Right kidney (tissue), 9 donors: ENCODE results near the gene QSOX2.

Experiments used
- DNase-seq: peaks from one replicate; pipeline ENCODE4 v3.0.0-alpha.2; 2016
- long read RNA-seq, 8 donors: transcript quantifications; one replicate each; lab custom pipeline, GENCODE V29; 2026

QSOX2 gene, protein sequence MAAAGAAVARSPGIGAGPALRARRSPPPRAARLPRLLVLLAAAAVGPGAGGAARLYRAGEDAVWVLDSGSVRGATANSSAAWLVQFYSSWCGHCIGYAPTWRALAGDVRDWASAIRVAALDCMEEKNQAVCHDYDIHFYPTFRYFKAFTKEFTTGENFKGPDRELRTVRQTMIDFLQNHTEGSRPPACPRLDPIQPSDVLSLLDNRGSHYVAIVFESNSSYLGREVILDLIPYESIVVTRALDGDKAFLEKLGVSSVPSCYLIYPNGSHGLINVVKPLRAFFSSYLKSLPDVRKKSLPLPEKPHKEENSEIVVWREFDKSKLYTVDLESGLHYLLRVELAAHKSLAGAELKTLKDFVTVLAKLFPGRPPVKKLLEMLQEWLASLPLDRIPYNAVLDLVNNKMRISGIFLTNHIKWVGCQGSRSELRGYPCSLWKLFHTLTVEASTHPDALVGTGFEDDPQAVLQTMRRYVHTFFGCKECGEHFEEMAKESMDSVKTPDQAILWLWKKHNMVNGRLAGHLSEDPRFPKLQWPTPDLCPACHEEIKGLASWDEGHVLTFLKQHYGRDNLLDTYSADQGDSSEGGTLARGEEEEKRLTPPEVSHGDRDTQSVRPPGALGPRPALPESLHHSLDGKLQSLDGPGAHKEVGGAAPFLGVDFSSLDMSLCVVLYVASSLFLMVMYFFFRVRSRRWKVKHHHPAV
- long read RNA-seq, donor 1, full-length matches to known transcripts, result 3 of 3 reads
- long read RNA-seq, donor 1, partial matches to known transcripts, result 0 of 3 reads
- long read RNA-seq, donor 1, other reads (novel, unspliced or antisense), result 0 of 3 reads
- long read RNA-seq, donor 2, full-length matches to known transcripts, result 1 of 1 reads
- long read RNA-seq, donor 2, partial matches to known transcripts, result 0 of 1 reads
- long read RNA-seq, donor 2, other reads (novel, unspliced or antisense), result 0 of 1 reads
- long read RNA-seq, donor 3, full-length matches to known transcripts, result 1 of 1 reads
- long read RNA-seq, donor 3, partial matches to known transcripts, result 0 of 1 reads
- long read RNA-seq, donor 3, other reads (novel, unspliced or antisense), result 0 of 1 reads
- long read RNA-seq, donor 4, full-length matches to known transcripts, result 1 of 1 reads
- long read RNA-seq, donor 4, partial matches to known transcripts, result 0 of 1 reads
- long read RNA-seq, donor 4, other reads (novel, unspliced or antisense), result 0 of 1 reads
- long read RNA-seq, donor 5, result 0 reads
- long read RNA-seq, donor 6, full-length matches to known transcripts, result 3 of 3 reads
- long read RNA-seq, donor 6, partial matches to known transcripts, result 0 of 3 reads
- long read RNA-seq, donor 6, other reads (novel, unspliced or antisense), result 0 of 3 reads
- long read RNA-seq, donor 7, result 0 reads
- long read RNA-seq, donor 8, result 0 reads

DNA sequence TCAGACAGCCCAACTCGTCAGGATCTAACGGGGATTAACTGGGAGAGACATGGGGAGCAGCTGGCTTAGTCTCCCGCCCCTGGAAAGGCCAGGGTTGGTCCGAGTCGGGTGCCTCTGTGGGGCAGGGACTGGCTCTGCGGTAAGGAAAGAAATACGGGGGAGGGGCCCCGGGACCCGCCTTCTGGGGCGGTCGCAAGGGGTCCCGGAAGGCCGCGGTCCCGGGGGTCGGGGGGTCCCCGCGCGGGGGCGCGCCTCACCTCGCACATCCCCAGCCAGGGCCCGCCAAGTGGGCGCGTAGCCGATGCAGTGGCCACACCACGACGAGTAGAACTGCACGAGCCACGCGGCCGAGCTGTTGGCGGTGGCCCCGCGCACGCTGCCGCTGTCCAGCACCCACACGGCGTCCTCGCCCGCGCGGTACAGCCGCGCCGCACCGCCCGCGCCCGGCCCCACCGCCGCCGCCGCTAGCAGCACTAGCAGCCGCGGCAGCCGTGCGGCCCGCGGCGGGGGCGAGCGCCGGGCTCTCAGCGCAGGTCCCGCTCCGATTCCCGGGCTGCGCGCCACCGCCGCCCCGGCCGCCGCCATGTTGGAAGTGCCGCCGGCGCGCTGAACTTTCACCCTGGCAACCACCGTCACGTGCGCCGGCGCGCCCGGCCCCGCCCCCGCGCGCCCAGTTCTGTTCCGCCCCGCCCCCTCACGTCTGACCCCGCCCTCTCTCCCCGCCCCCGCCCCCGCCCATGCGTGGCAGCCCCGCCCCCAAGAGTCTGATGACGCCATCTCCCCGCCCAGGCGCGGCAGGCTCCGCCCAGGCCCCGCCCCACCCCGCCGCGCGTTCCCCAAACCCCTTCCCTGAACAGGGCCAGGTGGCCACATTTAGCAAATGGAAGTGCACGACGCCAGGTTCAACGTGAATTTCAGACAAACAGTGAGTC, at the start of gene QSOX2:
TSS of gene QSOX2 (minus strand) at position 594 of the 932 bp plus-strand sequence. CDS start at position 585, 9 bp downstream.
- peak; percentile 58 for DNase-seq

DNA sequence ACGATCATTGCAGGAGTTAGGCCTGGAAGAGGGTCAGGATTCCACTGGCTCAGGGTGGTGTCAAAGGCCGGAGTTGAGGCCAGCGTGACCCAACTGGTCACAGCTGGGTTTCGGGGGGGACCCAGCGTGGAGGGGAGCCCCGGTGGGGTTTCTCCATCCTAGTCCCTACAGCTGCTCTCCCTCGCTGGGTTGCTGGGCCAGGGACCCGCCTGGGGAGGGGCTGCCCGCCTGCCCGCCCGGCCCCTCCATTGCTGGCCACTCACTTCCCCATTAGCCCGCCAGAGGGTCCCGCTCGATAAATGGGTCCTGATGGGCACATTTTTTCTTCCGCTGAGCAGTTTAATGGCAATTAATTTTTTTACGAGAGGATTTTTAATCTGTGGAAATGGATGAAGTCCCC, 49.4 kb upstream of the QSOX2 start:
- DNase-seq, result no peak

DNA sequence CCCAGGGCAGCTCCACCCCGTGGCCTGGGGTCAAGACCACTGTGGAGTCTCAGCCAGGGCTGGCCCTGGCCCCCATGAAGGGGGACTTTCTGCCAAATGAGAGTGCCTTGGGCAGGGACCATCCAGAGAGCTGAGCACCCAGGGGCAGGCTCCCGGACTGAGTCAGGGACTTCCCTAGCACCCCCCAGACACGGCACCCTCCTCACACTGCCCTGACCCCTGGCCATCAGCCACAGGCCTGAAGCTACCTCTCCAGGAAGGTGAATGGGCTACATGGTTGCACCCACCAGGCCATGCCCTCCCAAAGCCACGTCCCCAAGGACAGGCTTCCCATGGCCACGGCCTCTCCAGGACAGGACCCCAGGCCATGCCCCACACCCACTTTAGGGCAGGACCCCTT, 48.8 kb upstream of the QSOX2 start:
- no peak for DNase-seq

DNA sequence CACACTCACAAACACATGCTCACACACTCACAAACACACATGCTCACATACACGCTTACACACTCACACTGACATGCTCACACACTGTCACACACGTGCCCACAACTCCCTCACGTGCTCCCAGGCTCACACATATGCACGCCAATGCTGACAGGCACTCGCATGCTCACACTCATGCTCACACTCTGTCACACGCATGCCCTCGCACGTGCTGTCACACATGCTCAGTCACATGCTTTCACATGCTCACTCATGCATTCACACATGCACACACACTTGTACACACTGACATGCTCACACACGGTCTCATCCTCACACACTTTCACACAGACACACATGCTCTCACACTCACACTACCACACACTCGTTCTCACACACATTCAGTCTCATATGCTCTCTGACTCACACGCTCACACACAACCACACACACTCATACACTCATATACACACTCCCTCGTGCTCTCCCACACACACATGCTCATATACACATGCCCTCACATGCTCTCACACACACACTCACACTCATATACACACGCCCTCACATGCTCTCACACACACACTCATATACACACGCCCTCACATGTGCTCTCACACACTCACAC, 48.0 kb upstream of the QSOX2 start:
- DNase-seq, result no peak

DNA sequence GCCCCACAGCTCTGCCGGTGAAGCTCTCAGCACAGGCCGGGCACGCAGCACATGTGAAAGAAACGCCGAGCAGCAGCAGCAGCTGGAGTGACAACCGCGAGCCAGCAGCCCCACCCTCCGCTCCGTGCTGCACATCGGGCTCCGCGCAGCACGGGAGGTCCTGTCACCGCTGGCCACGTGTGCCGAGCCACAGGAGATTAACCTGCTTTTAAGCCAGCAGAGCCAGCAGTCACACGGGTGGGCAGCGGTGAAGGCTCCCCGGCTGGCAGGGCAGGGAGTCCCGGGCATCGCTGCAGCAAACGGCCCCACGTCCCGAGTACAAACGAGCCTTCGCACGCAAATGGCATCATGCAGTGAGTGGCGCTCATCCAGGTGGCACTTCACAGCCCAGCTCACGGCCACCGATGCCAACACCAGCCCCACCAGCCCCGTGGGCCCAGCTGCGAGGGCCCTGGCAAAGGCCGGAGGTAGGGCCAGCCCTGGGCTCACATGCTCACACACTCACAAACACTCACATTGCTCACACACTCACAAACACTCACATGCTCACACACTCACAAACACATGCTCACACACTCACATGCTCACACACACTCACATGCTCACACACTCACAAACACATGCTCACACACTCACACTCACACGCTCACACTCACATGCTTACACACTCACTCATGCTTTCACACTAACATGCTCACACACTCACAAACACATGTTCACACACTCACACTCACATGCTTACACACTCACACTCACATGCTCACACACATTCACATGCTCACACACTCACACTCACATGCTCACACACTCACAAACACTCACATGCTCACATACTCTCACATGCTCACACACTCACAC, 47.2 kb upstream of the QSOX2 start:
- no peak for DNase-seq

DNA sequence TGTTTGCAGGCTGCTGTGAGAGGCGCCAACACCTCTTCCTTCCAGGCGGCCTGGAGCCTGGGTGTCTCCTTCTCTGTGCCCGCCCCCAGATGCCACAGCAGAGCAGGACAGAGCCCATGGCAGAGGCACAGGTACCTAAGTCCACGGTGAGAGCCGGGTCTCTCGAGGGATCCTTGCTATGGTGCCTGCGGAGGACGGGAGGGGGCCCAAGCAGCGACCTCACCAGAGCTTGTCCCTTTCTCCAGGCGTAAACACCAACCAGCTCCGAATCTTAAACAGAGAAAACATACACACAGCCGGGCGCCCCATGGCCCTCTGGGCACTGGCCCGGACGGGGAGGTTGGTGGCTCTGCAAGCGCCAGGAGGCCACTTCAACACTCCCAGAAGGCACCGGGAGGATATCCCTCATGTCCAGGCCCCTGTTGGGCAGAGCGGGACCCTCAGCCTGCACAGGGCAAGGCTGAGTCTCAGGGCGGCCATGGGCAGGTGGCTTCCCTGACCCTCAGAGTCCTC, 46.5 kb upstream of the QSOX2 start:
- DNase-seq, result no peak

DNA sequence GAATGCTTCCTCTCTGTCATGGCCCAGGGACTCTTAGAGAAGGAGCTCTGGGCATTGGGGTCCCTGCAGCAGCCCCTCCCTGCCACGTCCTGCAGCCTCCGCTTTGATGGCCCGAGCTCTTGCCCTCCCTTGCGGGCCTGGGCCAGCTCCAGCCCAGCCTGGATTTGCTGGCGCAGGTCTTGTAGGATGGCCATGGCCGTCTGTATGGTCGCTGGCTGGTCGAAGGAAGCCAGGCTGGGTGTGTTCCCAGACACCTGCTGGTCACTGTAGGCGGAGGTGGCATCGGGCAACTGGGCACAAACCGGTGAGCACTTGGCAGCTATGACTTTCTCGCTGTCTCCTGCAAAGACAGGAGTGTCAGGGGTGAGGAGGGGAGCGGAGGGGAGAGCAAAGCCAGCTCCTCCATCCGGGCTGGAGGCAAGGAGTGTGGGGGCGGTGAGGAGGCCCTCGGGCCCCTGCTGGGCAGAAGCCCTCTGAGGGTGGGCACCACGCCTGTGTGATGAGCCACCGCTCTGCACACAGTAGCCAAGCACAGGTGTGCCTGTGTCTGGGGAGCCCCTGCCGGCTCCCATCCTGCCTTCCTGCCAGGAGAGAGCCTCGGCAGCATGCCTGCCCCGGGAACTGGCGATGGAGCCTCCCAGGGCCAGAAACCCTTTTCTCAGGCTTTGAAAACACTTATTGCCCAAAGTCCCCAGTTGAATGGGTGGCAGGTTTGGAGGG, 45.9 kb upstream of the QSOX2 start:
- no peak for DNase-seq

DNA sequence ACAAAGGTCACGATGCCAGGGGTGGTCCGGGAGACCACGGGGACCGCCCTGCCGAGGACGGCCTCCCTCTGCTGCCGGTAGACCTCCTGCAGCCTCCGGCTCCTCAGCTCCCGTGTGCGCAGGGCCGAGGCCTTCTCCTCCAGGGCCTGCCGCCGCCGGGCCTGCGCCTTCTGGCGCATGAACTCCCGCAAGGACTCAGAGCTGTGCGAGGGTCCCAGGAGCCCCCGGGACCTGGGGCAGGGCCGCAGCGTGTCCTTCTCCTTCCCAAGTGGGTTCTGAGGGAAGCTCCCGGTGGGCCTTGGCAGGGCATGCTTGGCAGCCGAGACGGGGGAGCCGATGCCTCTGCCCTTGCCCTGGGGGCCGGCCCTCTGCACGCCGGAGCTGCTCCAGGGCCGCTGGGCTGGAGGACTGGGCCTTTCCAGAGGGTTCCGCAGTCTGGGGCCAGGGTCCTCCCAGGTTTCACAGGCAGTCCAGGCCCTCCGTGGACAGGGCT, 44.9 kb upstream of the QSOX2 start:
- DNase-seq, result no peak

DNA sequence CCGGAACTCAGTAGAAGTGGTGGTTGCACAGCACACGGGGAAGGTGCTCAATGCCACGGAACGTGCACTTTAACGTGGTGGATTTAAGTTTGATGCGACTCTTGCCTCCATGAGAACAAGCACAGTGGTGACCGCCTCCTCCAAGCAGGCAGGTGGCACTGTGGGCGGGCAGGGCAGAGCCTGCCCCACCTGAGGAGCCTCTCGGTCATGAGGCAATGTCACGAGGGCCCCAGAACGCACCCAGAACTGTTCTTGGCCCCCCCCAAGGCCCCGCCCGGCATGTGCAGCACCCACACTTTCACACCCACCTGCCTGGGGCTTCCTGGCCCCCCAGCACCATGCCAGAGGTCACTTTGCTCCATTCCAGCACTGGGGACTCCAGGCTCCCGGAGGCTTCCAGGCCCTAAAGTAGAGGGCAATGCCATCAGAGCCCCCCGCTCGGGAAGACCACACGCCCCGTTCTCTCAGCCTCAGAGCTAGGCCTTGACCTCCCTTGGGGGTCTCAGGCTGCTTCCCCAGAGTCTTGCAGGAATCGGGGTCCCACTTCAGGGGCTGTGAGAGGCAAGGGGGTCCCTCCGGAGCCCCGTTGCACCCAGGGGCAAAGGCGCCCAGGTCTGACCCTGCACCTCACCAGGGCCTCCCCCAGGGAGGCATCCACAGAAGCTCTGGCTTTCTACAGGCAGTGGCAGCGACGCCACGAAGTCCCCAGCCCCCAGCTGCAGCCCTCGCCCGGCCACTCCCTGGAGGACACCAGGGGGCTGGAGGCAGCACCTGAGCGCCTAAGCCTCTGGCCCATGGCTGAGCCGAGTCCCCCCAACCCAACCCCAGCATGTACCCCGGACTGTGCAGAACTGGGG, 44.3 kb upstream of the QSOX2 start:
- no peak for DNase-seq

DNA sequence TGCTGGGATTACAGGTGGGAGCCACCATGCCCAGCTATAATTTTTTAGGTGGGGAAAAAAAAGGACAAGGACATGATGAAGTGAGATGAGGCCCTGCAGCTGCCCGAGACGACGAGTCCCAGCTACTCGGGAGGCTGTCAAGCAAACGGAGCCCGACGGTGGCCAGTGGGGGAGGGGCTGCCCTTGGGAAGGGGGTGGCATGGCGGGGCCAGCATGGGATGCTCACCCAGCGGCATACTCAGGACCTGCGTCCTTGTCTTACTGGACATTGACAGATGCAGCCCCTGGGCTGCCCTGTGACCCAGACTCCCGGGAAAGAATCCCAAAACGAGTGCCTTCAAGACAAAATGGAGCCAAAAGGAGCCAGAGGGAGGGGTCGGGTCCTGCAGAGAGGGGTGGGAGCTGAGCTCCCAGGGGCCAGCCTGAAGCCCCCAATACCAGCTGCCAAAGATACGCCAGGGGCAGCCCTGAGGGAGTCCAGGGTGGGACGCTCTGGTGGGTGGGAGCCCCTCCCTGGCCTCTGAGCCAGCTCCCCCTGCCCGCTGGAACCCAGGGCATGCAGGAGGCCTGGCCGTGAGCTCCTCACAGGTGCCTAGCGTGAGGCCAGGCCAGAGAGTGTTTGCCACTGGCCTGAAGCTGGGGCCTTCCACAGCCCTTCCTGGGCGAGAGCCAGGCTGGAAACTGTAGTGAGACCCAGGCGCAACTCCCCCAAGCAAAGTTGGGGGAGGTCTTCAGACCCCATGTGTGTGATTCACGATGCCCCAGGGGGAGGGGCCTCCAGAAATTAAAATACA, 42.5 kb upstream of the QSOX2 start:
- no peak for DNase-seq

DNA sequence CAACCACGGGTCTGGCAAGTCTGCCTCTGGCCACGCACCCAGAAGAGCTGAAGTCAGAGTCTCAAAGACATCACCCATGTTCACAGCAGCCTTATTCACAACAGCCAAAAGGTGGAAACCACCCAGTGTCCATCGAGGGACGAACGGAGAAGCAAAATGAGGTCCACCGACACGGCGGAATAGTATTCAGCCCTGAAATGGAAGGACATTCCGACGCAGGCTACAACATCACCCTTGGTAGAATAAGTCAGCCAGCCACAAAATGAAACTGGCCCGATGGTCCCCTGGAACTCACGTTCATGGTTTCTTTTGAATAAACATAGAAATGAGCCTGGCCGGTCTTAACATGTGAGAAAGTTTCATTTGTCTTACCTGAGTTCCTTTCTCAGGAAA, 41.4 kb upstream of the QSOX2 start:
- DNase-seq, result no peak

DNA sequence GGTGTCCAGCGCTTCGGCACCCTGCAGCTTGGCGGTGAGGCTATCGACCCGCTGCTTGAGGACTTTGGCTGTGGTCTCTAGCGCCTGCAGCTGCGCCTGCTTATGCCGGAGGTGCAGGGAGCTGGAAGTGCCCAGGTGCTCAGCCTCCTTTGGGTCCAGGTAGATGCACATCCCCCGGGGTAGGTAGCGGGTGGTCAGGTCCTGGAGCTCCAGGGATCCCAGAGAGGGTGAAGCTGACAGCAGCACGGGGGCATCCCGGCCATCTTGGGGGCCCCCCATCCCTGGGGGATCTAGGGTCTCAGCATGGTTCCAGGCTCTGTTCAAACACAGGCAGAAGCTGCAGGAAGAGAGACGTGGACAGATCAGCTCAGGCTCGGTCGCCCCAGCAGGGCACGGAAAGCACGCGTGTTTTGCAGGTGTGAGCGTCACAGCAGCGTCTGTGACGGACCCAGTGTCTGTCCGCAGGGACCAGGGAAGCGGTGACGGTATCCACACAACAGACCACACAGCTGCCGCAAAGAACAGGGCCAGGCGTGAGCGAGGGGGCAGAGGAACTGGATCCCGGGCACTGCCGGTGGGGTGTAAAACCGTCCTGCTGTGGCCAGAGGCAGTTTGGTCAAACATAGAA, 40.9 kb upstream of the QSOX2 start:
- no peak for DNase-seq

DNA sequence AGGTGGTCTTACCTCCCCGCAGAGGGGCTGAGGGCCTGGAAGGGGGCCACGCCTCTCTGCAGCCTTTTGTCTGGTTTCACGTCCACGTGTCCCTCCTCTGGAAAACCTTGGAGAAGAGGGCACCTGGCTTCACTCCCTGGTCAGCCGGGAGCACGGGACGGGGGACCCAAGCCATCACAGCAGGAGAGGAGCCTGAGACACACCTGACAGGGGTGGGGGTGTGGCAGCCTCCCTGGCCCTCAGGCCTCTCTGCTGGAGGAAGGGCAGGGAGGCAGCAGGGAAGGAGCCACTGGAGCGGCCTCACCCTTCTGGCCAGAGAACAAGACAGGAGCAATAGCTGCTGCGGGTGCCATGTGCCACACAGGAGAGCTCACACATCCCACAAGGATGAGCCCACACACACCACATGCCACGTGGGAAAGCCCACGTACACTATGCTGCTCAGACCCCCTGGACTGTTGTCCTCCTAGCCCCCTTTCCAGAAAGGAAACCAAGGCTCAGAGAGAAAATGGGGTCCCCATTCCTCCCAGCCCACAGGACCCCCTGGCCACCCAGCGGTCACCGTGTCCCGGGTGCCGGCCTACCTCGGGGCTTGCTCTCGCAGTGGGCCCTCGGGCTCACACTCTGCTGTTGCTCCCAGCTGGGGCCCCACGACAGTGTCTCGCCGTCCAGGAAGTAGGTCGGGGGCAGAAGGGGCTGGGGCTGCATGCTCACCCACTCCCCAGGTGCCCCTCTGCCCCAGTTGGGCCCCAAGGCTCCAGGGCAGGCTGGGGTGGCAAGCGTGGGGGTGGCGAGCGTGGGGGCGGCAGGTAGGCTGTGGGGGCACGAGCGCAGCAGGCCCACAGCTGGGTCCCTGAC, 40.1 kb upstream of the QSOX2 start:
- no peak for DNase-seq

DNA sequence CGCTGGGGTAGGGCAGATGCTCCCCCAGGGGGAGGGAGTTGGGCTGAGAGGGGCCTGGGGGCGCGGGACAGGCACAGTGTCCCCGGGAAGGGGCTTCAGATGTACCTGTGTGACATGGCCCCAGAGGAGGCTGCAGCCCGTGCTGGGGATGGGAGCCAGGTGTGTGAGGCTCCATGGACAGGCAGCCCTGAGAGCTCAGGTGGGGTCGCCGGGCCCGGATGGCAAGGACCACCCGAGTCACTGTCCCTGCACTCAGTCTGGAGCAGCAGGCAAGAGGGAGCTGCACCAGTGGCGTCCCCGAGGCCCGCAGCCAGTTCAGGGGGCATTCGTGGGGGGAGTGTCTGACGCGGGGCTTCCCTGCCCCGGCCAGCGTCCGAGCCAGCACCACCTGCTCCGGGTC, 39.3 kb upstream of the QSOX2 start:
- DNase-seq, result no peak

DNA sequence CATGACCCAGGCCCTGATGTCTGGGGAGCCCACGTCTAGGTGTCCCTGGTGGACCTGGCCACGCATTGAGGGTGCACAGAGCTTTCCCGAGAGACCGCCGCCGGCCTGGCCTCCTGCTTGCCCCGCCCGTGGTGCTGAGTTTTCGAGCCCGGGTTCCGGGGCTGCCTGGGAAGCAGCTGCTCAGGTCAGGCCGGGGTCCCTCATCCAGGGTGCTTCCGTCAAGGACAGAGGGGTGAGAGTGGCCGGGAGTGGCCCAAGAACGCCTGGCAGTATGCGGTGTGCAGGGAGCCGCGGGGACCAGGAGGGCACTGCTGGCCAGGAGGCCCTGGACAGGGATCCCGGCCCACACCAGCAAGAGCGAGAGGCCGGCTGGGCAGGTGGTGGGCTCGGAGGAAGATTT, 38.7 kb upstream of the QSOX2 start:
- DNase-seq, result no peak
